ENCODE results near the gene CAMSAP3.
"Not testable (repeated sequence)": the region's sequence is repeated elsewhere in the genome, so short reads cannot be mapped to it uniquely, and the experiment has no call there.

The CAMSAP3 gene

GRCh38 chr19:7575434-7576040, 20.1 kb upstream of the CAMSAP3 start:
- H3K27ac ChIP-seq: no peak overlapping the region
- TF ChIP-seq ZFX (IDR thresholded peaks at IDR 0.05; ENCODE audit: borderline replicate concordance): no peak
- TF ChIP-seq CTCF (IDR thresholded peaks at IDR 0.05): no peak

DNA sequence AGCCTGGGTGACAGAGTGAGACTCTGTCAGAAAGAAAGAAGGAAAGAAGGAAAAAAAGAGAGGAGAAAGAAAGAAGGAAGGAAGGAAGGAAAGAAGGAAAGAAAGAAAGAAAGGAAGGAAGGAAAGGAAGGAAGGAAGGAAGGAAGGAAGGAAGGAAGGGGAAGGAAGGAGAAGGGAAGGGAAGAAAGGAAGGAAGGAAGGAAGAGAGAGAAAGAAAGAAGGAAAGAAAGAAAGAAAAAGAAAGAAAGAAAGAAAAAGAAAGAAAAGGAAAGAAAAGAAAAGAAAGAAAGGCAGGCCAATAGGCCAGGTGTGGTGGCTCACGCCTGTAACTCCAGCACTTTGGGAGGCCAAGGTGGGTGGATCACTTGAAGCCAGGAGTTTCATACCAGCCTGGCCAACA, 18.2 kb upstream of the CAMSAP3 start:
- not testable (repeated sequence) for H3K27ac ChIP-seq

GRCh38 chr19:7578127-7578526, 17.5 kb upstream of the CAMSAP3 start:
- no peak overlapping the region for H3K27ac ChIP-seq
- no peak for TF ChIP-seq CTCF (IDR thresholded peaks at IDR 0.05)
- TF ChIP-seq ZFX (IDR thresholded peaks at IDR 0.05; ENCODE audit: borderline replicate concordance): no peak

GRCh38 chr19:7579182-7579581, 16.5 kb upstream of the CAMSAP3 start:
- no peak for TF ChIP-seq CTCF (IDR thresholded peaks at IDR 0.05)
- no peak for TF ChIP-seq ZFX (IDR thresholded peaks at IDR 0.05; ENCODE audit: borderline replicate concordance)
- H3K27ac ChIP-seq: no peak overlapping the region

- TF ChIP-seq CTCF (IDR thresholded peaks at IDR 0.05) (no peak), ZFX (IDR thresholded peaks at IDR 0.05; ENCODE audit: borderline replicate concordance) (no peak)
- H3K27ac ChIP-seq: no peak overlapping the region
Observed at GRCh38 chr19:7582446-7582845, 13.2 kb upstream of the CAMSAP3 start.

GRCh38 chr19:7589822-7590221, 5.8 kb upstream of the CAMSAP3 start:
- H3K27ac ChIP-seq: peak overlapping the region; percentile 83
- no peak for TF ChIP-seq ZFX (IDR thresholded peaks at IDR 0.05; ENCODE audit: borderline replicate concordance)
- TF ChIP-seq CTCF (IDR thresholded peaks at IDR 0.05): no peak

DNA sequence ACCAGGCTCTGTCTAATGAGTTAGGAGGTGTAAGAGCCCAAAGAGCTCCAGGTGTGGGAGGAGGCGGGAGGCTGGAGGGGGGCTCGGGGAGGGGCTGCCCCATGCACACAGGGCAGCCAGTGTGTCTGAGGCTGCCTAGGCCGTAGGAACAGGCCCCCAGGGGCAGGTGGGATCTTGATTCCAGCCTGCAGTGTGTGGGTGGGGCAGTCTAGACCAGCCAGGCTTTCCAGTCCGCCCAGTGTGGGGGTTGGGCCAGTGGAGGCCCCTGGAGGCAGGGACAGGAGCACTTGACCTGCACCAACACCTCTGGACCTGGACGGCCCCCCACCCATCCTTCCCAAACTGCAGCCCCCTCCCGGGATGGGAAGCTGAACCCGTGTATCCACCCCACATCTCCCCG, 5.4 kb upstream of the CAMSAP3 start:
- peak overlapping the region; percentile 83 for H3K27ac ChIP-seq
- TF ChIP-seq CTCF (IDR thresholded peaks at IDR 0.05) (no peak), ZFX (IDR thresholded peaks at IDR 0.05; ENCODE audit: borderline replicate concordance) (no peak)
